CD4-positive, CD25-positive, alpha-beta regulatory T cell (primary cell): ENCODE measurements around the gene VRK3. TPM values are rescaled to one million over a fixed set of nuclear protein-coding genes. Genes with fewer than 3 reads are reported as not detected.
"Not testable (repeated sequence)": the region's sequence is repeated elsewhere in the genome, so short reads cannot be mapped to it uniquely, and the experiment has no call there.

ENCODE experiments used
- ATAC-seq, 2 donors: fragments of 150-1000 bp; cut with Tn5 transposase; one replicate each; pipeline ENCODE4 v1.10.0; 2021; ENCODE audit warnings: low read depth in 2 of 2, moderate number of reproducible peaks in 2 of 2, moderate library complexity in 1 of 2
- DNase-seq, 3 donors: peaks; one replicate each; pipeline versions ENCODE4 v3.0.0 to v3.0.0-alpha.2; 2012 to 2022; ENCODE audit warnings: mixed read lengths in 1 of 3
- H3K27ac ChIP-seq: one replicate; pipeline ENCODE4 v1.7.0; 2013; ENCODE audit warnings: mild to moderate bottlenecking, low read length; ENCODE audit not compliant: insufficient read depth, poor library complexity, severe bottlenecking
- H3K27me3 ChIP-seq: one replicate; pipeline ENCODE4 v1.7.0; 2013; ENCODE audit warnings: low read length; ENCODE audit not compliant: control insufficient read depth, insufficient read depth
- H3K36me3 ChIP-seq: one replicate; pipeline ENCODE4 v1.7.0; 2013; ENCODE audit warnings: mild to moderate bottlenecking, low read length, moderate library complexity; ENCODE audit not compliant: control insufficient read depth, insufficient read depth
- H3K4me1 ChIP-seq: 2 replicates; pipeline ENCODE4 v1.7.0; 2013; ENCODE audit warnings: mild to moderate bottlenecking, low read length; ENCODE audit not compliant: insufficient read depth, control insufficient read depth, poor library complexity, severe bottlenecking
- H3K4me3 ChIP-seq: one replicate; pipeline ENCODE4 v1.7.0; 2013; ENCODE audit warnings: low read depth, mild to moderate bottlenecking, low read length, moderate library complexity
- H3K9me3 ChIP-seq, 2 experiments: 1 replicate in 1 of 2; 2 replicates in 1 of 2; pipeline ENCODE4 v1.7.0; 2013; ENCODE audit warnings: low read length in 2 of 2, mild to moderate bottlenecking in 1 of 2, moderate library complexity in 1 of 2; ENCODE audit not compliant: control insufficient read depth in 2 of 2
- H3K27ac Mint-ChIP-seq, 3 donors: one replicate each; pipeline ENCODE4 v1.8.0; 2020 to 2022; ENCODE audit warnings: mild to moderate bottlenecking in 3 of 3, mixed read lengths in 3 of 3, moderate library complexity in 2 of 3
- H3K27me3 Mint-ChIP-seq: one replicate; pipeline ENCODE4 v1.8.0; 2022; ENCODE audit warnings: mild to moderate bottlenecking, mixed read lengths
- H3K36me3 Mint-ChIP-seq: one replicate; pipeline ENCODE4 v1.8.0; 2020; ENCODE audit warnings: mixed read lengths
- H3K4me1 Mint-ChIP-seq, 4 donors: one replicate each; pipeline ENCODE4 v1.8.0; 2020 to 2022; ENCODE audit warnings: mixed read lengths in 4 of 4, mild to moderate bottlenecking in 1 of 4
- H3K4me3 Mint-ChIP-seq, 4 donors: one replicate each; pipeline ENCODE4 v1.8.0; 2020 to 2022; ENCODE audit warnings: mild to moderate bottlenecking in 4 of 4, mixed read lengths in 4 of 4, moderate library complexity in 3 of 4
- H3K9me3 Mint-ChIP-seq, 7 donors: one replicate each; pipeline ENCODE4 v1.8.0; 2020 to 2022; ENCODE audit warnings: mixed read lengths in 7 of 7, mild to moderate bottlenecking in 3 of 7, moderate library complexity in 2 of 7
- polyA plus RNA-seq, 4 donors: library from polyadenylated mRNA; unstranded; fragments of 300-500 nt; fragmentation: Illumina TruSeq; gene quantifications; one replicate each; pipeline ENCODE4 v1.2.3, GENCODE V29; 2021
- total RNA-seq: library from RNA; stranded (reverse); gene quantifications from one replicate; pipeline ENCODE4 v1.2.3, GENCODE V29; 2022

Gene VRK3
- total and polyA plus RNA-seq, 5 donors from 2014 or later = 87.9 to 99.9 (median 94.4) TPM

DNA sequence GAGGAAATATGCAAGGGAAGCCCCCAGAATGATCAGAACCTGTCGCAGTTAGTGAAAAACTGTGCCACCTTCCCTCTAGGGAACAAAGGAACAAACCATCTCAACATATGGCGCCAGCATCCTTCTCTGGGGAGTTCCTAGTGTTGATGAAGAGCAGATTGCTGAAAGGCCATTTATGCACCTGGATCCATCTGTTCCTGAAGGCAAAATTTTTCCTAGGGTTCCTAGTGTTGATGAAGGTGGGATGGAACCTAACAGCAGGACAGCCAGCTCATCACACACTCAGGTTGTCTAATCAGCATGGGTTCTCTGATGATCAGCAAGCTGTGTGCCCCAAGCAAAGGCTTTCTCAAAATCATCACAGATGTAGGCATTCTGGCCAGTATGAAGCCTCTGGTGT is 33.3 kb upstream of the VRK3 start:
- no peaks in the 10 kb centered on the region for H3K4me1 ChIP-seq
- no peak overlapping the region for H3K4me3 Mint-ChIP-seq
- H3K27ac Mint-ChIP-seq = no peak overlapping the region
- H3K4me3 ChIP-seq = no peak overlapping the region
- H3K36me3 ChIP-seq = no peaks in the 10 kb centered on the region
- no peaks in the 10 kb centered on the region for H3K4me1 Mint-ChIP-seq
- H3K27me3 Mint-ChIP-seq = peaks cover 11% of the 10 kb centered on the region
- H3K27me3 ChIP-seq = no peaks in the 10 kb centered on the region
- no peak for DNase-seq
- peaks cover 18 to 30% of the 10 kb centered on the region in 2 experiments for H3K9me3 ChIP-seq
- H3K36me3 Mint-ChIP-seq = no peaks in the 10 kb centered on the region
- no peak for ATAC-seq
- peaks cover 0 to 22% (median 4%) of the 10 kb centered on the region in 7 donors for H3K9me3 Mint-ChIP-seq
- no peak overlapping the region for H3K27ac ChIP-seq

DNA sequence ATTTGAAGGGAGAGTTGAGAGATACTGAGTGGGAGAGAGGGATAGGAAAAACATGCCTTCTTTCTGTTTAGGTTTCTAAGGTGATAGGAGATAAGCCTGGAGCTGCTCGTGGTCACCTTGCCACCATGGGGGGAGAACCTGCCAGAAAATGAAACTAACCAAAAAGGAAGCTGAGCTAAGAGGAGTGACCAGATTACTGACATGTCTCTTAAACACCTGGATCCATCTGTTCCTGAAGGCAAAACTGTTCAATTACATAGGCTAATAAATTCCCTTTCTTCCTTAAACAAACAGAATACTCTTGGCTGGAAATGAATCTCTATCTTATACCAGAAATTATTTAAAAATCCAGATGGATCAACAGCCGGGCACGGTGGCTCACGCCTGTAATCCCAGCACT is 27.9 kb upstream of the VRK3 start:
- H3K9me3 ChIP-seq = peaks cover 0 to 3% of the 10 kb centered on the region in 2 experiments
- no peaks in the 10 kb centered on the region for H3K36me3 Mint-ChIP-seq
- peaks cover under 1% of the 10 kb centered on the region for H3K36me3 ChIP-seq
- no peak overlapping the region for H3K27ac ChIP-seq
- H3K27ac Mint-ChIP-seq = peak overlapping the region in 1 of 3 donors; percentile 1
- H3K4me1 Mint-ChIP-seq = peaks cover 4 to 23% (median 12%) of the 10 kb centered on the region in 4 donors
- ATAC-seq (no peak), DNase-seq (no peak)
- no peak overlapping the region for H3K4me3 ChIP-seq
- peaks cover 14% of the 10 kb centered on the region for H3K4me1 ChIP-seq
- peaks cover 19% of the 10 kb centered on the region for H3K27me3 Mint-ChIP-seq
- H3K4me3 Mint-ChIP-seq = peak overlapping the region in 1 of 4 donors; percentile 4
- H3K9me3 Mint-ChIP-seq = peaks cover 0 to 9% (median 2%) of the 10 kb centered on the region in 7 donors
- no peaks in the 10 kb centered on the region for H3K27me3 ChIP-seq

DNA sequence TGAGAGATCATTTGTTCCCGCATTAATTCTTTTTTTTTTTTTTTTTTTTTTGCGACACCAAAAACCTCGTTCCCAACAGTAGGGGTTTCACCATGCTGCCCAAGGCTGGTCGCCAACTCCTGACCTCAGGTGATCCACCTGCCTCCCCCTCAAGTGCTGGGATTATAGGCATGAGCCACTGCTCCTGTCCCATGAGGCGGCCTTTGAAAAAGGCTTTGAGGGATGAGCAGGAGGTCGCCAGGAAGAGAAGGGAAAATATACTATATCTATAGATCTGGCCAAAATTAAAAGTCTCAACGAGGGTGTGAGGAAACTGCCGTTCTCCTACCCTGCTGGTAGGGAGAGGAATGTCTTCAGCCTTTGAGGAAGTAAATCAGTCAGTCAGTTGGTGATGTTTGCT is 26.8 kb upstream of the VRK3 start:
- Mint-ChIP-seq H3K4me3 (peak overlapping the region in 2 of 4 donors; percentile 8 to 26), H3K36me3 (peaks cover 5% of the 10 kb centered on the region), H3K27ac (no peak overlapping the region), H3K27me3 (peaks cover 19% of the 10 kb centered on the region), H3K9me3 (peaks cover 0 to 10% (median 0%) of the 10 kb centered on the region in 7 donors), H3K4me1 (peaks cover 4 to 23% (median 12%) of the 10 kb centered on the region in 4 donors)
- Histone ChIP-seq H3K36me3 (peaks cover 5% of the 10 kb centered on the region), H3K4me1 (peaks cover 14% of the 10 kb centered on the region), H3K9me3 (no peaks in the 10 kb centered on the region), H3K27me3 (no peaks in the 10 kb centered on the region), H3K4me3 (no peak overlapping the region), H3K27ac (no peak overlapping the region)
- ATAC-seq (no peak), DNase-seq (no peak)

DNA sequence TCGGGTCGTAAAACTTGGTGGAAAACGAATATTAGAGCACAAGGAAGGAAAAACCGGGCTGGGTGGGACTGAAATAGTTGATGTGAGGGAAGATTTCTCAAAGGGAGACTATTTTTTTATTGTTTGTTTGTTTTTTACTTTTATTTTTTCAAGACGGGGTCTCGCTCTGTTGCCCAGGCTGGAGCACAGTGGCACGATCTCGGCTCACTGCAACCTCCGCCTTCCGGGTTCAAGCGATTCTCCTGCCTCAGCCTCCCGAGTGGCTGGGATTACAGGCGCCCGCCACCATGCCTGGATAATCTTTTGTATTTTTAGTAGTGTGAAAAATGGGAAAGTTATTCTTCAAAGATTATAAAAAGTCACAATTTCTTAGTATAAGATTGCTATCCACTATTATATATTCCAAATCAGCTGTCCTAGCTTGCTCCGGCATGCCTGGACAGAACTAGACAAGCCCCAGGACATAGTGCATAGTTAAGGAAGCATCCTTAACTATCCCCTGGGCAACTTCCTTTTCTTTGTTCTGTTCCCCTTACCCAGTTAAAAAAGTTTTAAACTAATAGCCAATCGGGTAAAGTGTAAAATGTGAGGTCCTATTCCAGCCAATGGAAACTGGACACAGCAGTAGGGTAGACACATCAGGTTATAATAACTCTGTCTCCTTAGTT is 26.2 kb upstream of the VRK3 start:
- H3K4me1 Mint-ChIP-seq = peaks cover 4 to 23% (median 12%) of the 10 kb centered on the region in 4 donors
- peaks cover 19% of the 10 kb centered on the region for H3K27me3 Mint-ChIP-seq
- H3K9me3 ChIP-seq, H3K36me3 ChIP-seq, H3K36me3 Mint-ChIP-seq, DNase-seq, ATAC-seq, H3K27me3 ChIP-seq, H3K9me3 Mint-ChIP-seq: not testable (repeated sequence)
- Histone ChIP-seq H3K4me1 (peaks cover 14% of the 10 kb centered on the region), H3K4me3 (peak overlapping the region; percentile 65), H3K27ac (peak overlapping the region; percentile 77)
- H3K27ac Mint-ChIP-seq = peak overlapping the region; percentile 89 to 97 (median 93)
- peak overlapping the region; percentile 68 to 95 (median 90) for H3K4me3 Mint-ChIP-seq

DNA sequence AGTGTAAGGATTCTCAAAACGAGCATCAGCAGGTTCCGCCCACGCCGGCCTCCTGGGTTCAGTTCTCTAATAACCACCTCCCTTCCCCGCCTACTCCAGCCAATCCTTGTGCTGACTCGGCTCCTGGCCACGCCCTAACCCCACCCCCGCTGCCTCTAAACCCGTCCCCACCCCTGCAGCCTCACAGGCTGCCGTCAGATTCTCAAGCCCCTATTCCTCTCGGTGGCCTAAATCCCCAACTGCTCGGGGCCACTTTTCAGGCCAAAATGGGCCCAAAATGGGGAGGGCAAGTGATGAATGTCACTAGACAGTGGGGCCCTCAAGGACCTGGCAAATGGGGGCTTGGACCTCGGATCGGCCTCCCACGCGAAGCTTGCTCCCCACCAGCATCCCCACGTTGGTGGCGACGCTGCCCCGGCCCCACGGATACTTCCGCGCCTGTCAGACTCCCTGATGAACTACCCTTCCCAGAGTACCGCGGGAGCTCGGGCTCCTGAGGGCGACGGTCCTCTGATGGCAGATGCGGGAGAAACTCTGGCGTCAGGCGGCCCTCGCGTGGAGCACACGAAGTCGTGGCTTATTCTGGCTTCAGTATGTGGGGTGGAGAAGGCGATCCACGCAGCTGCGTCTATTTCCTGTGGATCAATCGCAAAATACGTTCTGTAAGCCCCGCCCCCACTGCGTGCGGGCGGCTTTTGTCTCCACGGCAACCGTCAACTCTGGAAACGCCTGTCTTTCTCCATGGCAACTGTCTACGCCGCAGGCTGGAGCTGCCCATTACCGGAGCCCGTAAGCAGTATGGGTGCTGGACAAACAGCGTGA is 25.4 kb upstream of the VRK3 start:
- Mint-ChIP-seq H3K27ac (peak overlapping the region; percentile 89 to 97 (median 93)), H3K27me3 (peaks cover 19% of the 10 kb centered on the region), H3K4me3 (peak overlapping the region; percentile 68 to 95 (median 90)), H3K9me3 (peaks cover 0 to 7% (median 0%) of the 10 kb centered on the region in 7 donors), H3K4me1 (peaks cover 4 to 23% (median 12%) of the 10 kb centered on the region in 4 donors), H3K36me3 (peaks cover 12% of the 10 kb centered on the region)
- Histone ChIP-seq H3K27me3 (no peaks in the 10 kb centered on the region), H3K4me1 (peaks cover 14% of the 10 kb centered on the region), H3K27ac (peak overlapping the region; percentile 77), H3K4me3 (peak overlapping the region; percentile 65), H3K36me3 (peaks cover 15% of the 10 kb centered on the region), H3K9me3 (peaks cover 10 to 13% of the 10 kb centered on the region in 2 experiments)
- ATAC-seq (peak; percentile 85 to 87), DNase-seq (peak; percentile 81 to 85 (median 81))

DNA sequence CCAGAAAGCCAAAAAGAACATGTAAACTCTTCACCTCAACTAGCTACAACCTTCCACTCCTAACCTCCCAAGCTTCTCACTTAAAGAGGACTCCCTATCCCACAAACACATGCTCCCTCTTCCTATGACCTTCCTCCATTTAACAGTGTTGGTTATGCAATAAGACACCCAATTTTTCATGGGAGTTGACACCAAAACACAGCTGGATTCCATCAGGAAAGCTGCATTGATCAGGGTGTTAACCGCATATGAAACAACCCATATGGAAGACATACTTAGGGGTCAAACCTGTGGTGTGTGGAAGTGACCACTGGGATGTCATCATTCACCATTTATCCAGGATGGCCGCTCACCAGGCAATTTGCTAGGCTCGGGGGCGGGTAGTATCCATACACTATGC is 22.5 kb upstream of the VRK3 start:
- Histone ChIP-seq H3K36me3 (peaks cover 42% of the 10 kb centered on the region), H3K27me3 (no peaks in the 10 kb centered on the region), H3K4me3 (no peak overlapping the region), H3K27ac (no peak overlapping the region), H3K4me1 (peaks cover 14% of the 10 kb centered on the region), H3K9me3 (peaks cover 28 to 34% of the 10 kb centered on the region in 2 experiments)
- no peak for DNase-seq
- Mint-ChIP-seq H3K9me3 (peaks cover 2 to 29% (median 12%) of the 10 kb centered on the region in 7 donors), H3K4me1 (peaks cover 4 to 23% (median 14%) of the 10 kb centered on the region in 4 donors), H3K36me3 (peaks cover 39% of the 10 kb centered on the region), H3K4me3 (no peak overlapping the region), H3K27ac (peak overlapping the region in 1 of 3 donors; percentile 25), H3K27me3 (peaks cover 14% of the 10 kb centered on the region)
- ATAC-seq = no peak

DNA sequence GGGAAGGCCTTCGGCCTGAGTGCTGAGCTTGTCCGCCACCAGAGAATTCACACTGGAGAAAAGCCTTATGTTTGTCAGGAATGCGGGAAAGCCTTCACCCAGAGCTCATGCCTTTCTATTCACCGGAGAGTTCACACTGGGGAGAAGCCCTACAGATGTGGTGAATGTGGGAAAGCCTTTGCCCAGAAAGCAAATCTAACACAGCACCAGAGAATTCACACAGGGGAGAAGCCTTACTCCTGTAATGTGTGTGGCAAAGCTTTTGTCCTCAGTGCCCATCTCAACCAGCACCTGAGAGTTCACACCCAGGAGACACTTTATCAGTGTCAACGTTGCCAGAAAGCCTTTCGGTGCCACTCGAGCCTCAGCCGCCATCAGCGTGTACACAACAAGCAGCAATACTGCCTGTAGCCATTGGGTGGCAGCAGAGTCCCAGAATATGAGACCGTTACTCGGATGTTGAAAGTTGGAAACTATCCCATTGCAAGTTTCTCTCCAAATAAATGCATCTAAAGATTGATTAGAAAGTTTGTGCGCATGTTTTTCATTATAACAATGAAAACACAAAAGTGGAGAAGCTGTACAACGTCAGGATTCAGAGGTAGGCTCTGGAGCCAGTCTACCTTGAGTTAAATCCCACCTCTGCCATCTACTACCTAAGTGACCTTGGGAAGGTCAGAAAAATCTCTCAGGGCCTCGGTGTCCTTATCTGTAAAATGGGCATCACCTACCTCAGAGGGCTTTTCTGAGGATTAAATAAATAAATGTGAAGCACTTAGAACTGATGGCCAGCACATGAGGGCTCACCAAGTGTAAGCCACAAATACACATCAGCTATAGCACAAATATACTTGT is 21.7 kb upstream of the VRK3 start:
- H3K4me1 Mint-ChIP-seq = peaks cover 4 to 21% (median 15%) of the 10 kb centered on the region in 4 donors
- H3K36me3 ChIP-seq = peaks cover 50% of the 10 kb centered on the region
- peaks cover 47% of the 10 kb centered on the region for H3K36me3 Mint-ChIP-seq
- no peak overlapping the region for H3K27ac ChIP-seq
- H3K4me1 ChIP-seq = peaks cover 14% of the 10 kb centered on the region
- peaks cover 3 to 31% (median 12%) of the 10 kb centered on the region in 7 donors for H3K9me3 Mint-ChIP-seq
- no peaks in the 10 kb centered on the region for H3K27me3 ChIP-seq
- DNase-seq = peak; percentile 39 to 41 (median 40)
- no peak overlapping the region for H3K27ac Mint-ChIP-seq
- H3K27me3 Mint-ChIP-seq = peaks cover 8% of the 10 kb centered on the region
- H3K4me3 Mint-ChIP-seq = no peak overlapping the region
- H3K9me3 ChIP-seq = peaks cover 28 to 34% of the 10 kb centered on the region in 2 experiments
- no peak overlapping the region for H3K4me3 ChIP-seq
- no peak for ATAC-seq
